GM18951 (cell line): ENCODE measurements around the gene DPH2.

Experiments used
- POLR2A ChIP-seq: IDR thresholded peaks from 4 replicates; pipeline ENCODE4 v1.6.1; 2011; ENCODE audit warnings: mild to moderate bottlenecking; ENCODE audit not compliant: insufficient read length, insufficient read depth; ENCODE audit errors: extremely low read depth
- in situ Hi-C: fragments of 300-500 bp; cut with MboI; formaldehyde crosslinking; loops from one replicate; pipeline ENCODE4 v1.12.0; 2022; ENCODE audit warnings: low sequenced_read_pairs, mixed read lengths, inconsistent platforms; ENCODE audit not compliant: unreplicated experiment

Gene DPH2

GRCh38 chr1:43963890-43964289 lies 5.9 kb upstream of the DPH2 start:
- in situ Hi-C loops, result no loop called here
- TF ChIP-seq POLR2A, result no peak

GRCh38 chr1:43965316-43965715 lies 4.5 kb upstream of the DPH2 start:
- no peak for TF ChIP-seq POLR2A
- in situ Hi-C loops, result no loop called here

DNA sequence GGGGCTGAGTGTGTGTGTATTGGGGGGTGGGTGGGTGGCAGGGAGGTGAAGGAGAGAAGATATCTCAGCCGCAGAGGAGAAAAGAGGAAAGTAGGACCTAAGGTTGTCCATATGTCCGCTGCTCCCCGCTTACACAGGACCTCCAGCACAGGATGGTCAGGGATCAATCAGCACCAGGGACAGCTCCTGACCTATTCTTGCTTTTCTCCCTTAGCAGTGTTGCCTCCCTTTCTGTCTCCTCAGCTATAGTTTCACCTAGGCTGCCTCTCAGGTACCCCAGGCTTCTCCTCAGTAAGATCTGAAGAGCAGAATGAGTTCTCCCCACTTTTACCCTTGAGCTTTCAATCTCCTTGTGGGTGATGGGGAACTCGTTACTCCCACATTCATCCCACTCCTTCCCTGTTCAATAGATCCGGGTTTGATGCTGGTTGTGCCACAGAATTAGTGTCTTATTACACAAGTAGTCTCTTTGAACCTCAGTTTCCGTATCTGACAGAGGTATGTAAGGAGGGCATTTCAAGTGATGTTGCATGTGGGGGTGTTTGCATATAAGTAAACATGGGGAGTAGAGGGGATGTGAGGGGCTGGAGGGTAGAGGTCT lies 1.4 kb upstream of the DPH2 start:
- in situ Hi-C loops, result no loop called here
- no peak for TF ChIP-seq POLR2A

DNA sequence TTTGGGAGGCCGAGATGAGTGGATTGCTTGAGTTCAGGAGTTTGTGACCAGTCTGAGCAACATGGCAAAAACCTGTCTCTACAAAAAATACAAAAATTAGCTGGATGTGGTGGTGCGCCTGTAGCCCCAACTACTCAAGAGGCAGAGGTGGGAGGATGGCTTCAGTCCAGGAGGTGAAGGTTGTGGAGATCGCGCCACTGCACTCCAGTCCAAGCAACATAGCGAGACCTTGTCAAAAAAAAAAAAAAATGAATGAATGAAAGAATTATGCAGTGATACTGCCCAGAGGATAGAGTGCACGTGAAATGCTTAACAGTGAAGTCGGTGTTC lies 429 bp upstream of the DPH2 start:
- no peak for TF ChIP-seq POLR2A
- in situ Hi-C loops, result no loop called here

GRCh38 chr1:43970502-43970901 lies 692 bp downstream of the DPH2 start:
- in situ Hi-C loops, result no loop called here
- no peak for TF ChIP-seq POLR2A

DNA sequence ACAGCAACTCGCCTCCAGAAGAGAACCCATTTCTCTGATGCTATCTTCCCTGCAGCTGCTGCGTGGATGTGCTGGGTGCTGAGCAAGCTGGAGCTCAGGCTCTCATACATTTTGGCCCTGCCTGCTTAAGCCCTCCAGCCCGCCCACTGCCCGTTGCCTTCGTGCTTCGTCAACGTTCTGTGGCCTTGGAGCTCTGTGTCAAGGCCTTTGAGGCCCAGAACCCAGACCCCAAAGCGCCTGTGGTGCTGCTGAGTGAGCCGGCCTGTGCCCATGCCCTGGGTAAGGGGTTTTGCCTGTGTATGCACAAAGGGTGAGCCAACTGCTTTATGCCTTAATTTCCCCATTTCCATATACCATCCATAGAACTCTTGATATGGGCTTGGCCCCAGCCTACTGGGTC lies 1.1 kb downstream of the DPH2 start:
- no peak for TF ChIP-seq POLR2A
- in situ Hi-C loops, result no loop called here

GRCh38 chr1:43971336-43971980 lies 1.6 kb downstream of the DPH2 start:
- TF ChIP-seq POLR2A, result no peak
- in situ Hi-C loops, result no loop called here

GRCh38 chr1:43973981-43974442 lies 4.2 kb downstream of the DPH2 start:
- in situ Hi-C loops, result no loop called here
- TF ChIP-seq POLR2A, result no peak

DNA sequence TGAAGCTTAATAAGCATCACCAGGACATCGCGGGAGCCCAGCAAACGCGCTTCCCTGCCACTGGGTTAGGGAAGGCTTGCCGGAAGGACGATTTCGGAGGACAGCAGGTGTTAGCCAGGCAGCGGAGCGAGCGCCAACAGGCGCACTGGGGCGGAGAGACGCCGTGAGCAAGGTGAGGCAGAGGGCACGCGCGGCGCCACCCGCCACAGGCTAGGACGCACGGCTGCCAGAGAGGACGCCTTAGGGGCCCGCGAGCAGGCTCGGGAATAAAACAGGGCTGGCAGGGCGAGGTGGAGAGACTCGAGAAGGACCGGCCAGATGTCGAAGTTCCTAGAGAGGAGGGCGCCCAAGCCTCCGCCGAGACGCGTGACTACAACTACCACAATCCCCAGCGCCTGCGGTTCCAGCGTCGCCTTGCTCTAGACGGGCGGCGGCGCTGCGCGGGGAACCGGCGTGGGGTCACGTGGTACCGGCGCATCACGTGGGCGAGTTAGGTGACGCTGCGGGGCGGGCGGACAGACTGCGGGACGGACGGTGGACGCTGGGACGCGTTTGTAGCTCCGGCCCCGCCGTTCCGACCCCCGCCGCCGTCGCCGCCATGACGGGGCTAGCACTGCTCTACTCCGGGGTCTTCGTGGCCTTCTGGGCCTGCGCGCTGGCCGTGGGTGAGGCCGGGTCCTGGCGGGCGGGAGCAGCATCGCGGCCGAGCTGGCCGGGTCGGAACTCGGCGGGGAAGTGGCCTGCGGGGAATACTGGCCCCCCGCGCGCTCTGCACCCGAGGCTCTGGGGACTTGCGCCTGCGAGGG lies 4.8 kb downstream of the DPH2 start, which contains the start of gene ATP6V0B:
Gene ATP6V0B, plus strand, starts transcription at position 518 of the 806 bp plus-strand sequence. Its CDS starts 81 bp downstream, at position 599.
- in situ Hi-C loops, result no loop called here
- TF ChIP-seq POLR2A, result peak; percentile 83

DNA sequence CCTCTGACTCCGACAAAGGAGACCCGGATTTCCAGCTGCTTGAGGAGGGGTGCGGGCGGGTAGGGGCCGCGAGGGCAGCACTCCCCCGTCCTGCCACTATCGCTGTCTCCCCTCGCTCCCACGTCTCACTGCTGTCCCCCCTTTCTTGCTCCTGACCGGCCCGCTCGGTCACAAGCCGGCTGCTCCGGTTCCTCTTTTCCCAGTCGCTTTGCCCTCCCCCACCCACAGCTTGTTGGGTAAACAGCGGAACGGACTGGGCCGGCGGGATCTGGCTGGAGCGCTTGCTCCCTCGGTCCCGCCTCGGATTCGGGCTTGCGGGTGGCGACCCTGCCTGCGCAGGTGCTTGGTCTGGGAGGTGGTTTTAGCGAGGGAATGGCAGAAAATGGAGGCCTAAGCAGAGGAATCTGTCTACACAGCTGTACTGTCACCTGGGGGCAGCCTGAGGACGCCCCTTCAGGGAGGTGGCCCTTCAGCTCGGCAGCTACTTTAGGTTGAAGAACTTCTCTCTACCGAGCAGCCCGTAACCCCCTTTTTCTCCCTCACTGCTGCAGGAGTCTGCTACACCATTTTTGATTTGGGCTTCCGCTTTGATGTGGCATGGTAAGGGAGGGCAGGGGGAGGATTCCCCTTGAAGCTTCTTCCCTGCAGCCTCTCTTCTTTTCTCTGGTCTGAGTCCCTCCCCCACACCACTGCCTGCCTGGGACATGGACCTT lies 5.6 kb downstream of the DPH2 start:
- no peak for TF ChIP-seq POLR2A
- in situ Hi-C loops, result no loop called here

- in situ Hi-C loops, result no loop called here
Measured at GRCh38 chr1:43976045-43976444, 6.2 kb downstream of the DPH2 start.

GRCh38 chr1:43976890-43977289 lies 7.1 kb downstream of the DPH2 start:
- in situ Hi-C loops, result no loop called here

More at GRCh38 chr1:43976045-43976444, 6.2 kb downstream of the DPH2 start:
- TF ChIP-seq POLR2A, result no peak

More at GRCh38 chr1:43976890-43977289, 7.1 kb downstream of the DPH2 start:
- TF ChIP-seq POLR2A, result no peak
